GM18951 (cell line): ENCODE data around the gene JDP2.

Experiments used
- POLR2A ChIP-seq: IDR thresholded peaks from 4 replicates; pipeline ENCODE4 v1.6.1; 2011; ENCODE audit warnings: mild to moderate bottlenecking; ENCODE audit not compliant: insufficient read length, insufficient read depth; ENCODE audit errors: extremely low read depth
- in situ Hi-C: fragments of 300-500 bp; cut with MboI; formaldehyde crosslinking; loops from one replicate; pipeline ENCODE4 v1.12.0; 2022; ENCODE audit warnings: low sequenced_read_pairs, mixed read lengths, inconsistent platforms; ENCODE audit not compliant: unreplicated experiment

JDP2 gene

DNA sequence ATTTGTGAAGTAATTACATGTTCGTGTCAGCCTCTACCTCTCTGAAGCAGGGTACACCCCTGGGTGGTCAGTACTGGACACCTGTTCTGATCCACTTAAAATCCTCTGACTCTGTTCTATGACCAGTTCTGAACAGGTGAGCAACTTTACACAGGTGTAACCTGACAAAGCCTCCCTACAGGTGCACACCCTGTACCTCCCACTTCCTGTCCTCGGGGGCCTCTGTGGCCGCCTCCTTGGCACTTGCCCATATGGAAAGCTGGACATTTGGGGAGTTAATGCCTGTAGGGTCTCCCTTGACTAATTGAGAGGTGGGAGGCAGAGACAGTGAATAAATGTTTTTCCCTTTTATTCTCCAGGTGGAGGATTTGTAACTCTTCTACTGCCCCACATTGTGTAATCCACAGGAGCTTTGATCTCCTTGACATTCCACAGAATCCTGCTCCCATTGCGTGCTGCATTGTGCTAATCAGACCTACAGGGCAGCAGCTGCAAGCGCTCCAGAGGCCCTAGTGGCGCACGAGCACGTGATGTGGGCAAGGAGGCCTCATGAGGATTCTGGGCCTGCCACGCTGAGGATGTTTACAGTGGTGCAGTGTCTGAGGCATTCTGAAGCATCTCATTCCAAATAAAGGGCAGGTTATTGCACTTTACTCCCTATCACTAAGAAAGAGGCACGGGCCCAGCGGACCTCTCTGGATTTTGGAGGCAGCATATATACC lies 48.6 kb downstream of the JDP2 start:
- no peak for TF ChIP-seq POLR2A
- in situ Hi-C loops, result loop anchor here (25.0 kb wide), 1 partner anchor 339 kb away; the partner anchor contains the start of gene NEK9

DNA sequence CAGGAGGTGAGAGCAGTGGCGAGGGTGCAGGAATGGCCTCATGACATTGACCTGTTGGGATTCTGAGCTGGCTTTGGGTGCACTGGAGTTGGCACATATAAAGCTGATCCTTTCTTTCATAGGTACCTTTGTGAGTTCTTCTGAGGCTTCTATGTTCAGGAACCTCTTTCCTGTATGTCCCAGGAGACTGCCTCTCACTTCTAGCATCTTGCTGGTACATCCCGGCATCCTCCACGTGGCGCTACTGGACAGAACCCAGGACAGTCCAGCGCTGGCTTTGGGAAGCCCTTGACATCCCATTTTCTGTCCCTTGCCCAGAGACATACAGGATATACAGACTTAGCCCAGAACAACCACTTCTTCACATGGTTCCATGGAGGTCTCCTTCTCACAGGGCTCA lies 50.1 kb downstream of the JDP2 start:
- in situ Hi-C loops, result loop anchor here (25.0 kb wide), 1 partner anchor 341 kb away; the partner anchor contains the start of gene NEK9

DNA sequence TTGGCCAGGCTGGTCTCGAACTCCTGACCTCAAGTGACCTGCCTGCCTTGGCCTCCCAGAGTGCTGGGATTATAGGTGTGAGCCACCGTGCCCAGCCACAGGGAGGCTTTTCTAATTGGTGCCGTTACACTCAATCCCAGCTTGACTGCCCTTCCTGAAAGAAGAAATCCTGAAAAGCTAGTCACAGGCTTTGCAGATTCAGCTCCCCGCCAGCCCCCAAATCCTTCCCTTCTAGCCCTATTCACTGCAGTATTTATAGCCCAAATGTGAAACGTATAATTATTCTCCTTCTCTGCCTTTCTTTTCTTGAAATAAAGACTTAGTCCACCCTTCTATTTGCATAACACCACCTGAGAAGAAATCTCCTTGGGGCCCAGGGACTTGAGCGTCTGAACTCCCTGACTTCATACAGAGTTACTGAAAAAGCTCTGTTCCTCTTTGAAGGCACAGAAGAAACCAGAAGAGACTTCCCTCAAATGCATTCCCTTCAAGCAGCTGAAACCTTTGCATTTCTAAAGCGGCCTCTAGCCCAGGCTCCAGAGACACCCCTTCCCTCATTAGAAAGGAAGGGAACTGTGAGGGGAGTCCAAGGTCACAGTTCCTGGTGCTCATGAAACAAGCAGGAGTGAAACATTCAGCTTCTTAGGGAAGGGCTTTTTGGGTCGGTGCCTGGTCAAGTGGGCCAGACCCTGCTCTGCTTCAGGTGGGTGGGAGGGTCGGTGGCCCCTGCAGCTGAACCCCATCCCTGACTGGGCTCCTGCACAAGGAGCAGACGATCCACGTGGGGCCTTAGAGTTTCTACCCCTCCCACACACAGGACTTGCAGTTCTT lies 52.2 kb downstream of the JDP2 start:
- in situ Hi-C loops, result loop anchor here (25.0 kb wide), 1 partner anchor 343 kb away; the partner anchor contains the start of gene NEK9

More for the DNA sequence above, 50.1 kb downstream of the JDP2 start:
- no peak for TF ChIP-seq POLR2A

DNA sequence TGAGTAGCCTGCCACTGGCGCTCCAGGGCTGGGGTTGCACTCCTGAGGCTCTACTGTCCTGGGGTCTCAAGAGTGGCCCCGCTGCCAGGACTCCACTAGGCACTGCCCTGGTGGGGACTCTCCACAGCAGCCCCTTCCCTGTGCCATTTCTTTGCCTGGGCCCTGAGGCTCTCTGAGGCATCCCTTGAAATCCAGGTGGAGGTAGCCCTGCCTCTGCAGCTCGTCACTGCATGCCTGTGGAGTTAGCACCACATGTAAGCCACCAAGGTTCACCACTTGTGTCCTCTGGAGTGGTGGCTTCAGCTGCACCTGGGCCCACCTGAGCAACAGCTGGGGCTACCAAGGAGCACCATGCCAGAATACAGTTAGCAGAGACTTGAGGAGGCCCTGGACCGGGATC lies 54.5 kb downstream of the JDP2 start:
- in situ Hi-C loops, result loop anchor here (25.0 kb wide), 1 partner anchor 345 kb away; the partner anchor contains the start of gene NEK9
- TF ChIP-seq POLR2A, result no peak

More for the DNA sequence above, 52.2 kb downstream of the JDP2 start:
- TF ChIP-seq POLR2A, result no peak

DNA sequence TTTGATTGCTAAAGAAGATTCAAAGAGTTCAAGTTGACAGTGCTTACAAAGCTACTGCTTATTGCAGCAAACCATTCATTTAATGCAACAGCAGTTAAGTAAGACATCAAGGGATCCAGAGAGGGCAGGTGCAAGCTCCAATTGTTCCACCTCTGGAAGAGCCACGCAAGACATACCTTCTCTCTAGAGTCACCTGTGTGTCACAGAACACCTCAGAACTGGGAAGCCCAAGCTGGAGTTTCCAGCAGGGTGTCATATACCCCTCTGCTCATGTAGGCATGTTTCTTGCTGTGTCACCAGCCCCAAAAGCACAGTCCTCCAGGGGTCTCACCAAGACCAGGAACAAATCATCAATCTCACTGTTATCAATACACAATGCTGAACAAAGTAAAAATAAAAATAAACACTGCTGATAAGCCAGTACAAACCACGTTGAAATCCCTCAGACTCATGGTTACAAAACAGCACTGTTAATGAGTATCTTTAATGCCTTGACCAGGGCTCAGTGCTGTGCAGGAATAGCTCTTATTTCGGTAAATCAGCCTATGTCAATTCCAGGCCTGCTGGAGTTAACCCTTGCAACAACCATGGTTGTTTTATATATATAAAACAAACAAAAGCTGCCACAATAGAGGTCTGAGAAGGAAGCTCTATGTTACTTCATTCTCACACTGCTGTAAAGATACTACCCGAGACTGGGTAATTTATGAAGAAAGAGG lies 57.0 kb downstream of the JDP2 start:
- no peak for TF ChIP-seq POLR2A
- in situ Hi-C loops, result loop anchor here (25.0 kb wide), 1 partner anchor 348 kb away; the partner anchor contains the start of gene NEK9

DNA sequence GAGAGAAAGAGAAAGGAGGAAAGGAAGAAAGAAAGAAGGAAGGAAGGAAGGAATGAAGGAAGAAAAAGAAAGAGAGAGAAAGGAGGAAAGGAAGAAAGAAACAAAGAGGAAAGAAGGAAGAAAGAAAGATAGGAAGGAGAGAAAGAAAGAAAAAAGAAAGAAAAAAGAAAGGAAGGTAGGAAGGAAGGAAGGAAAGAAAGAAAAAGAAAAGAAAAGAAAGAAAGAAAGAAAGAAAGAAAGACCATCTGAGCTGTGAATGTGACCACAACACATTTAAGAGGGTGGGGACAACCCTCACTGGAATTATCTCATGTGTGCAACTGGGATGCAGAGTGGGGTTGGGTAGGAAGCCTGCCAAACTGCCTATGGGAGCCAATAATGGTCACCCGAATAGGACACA lies 58.5 kb downstream of the JDP2 start:
- in situ Hi-C loops, result loop anchor here (25.0 kb wide), 1 partner anchor 349 kb away; the partner anchor contains the start of gene NEK9
- TF ChIP-seq POLR2A, result no peak

DNA sequence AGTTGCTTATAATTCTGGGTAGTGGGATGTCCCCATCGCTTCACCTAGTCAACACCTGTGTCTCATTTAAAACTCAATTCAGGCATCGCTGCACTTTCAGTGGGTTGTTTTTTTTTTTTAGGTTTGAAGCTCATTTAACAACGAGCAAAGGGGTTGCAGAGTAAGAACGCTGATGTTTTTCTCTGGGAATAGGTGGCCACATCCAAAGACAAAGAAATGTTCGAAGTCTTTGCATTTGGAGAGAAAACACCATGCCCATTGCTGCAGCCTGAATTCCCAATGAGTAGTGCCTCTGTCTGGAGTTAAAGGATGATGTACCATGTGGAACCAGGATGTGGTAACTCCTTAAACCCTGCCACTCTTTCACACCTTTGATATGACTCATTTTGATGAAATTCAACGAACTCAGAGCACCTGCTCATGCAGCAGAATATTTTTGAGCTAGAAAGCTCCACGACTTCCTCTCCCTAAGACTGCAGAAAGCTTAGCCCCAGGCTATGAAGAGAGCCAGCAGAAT lies 59.4 kb downstream of the JDP2 start:
- no peak for TF ChIP-seq POLR2A
- in situ Hi-C loops, result loop anchor here (25.0 kb wide), 1 partner anchor 350 kb away; the partner anchor contains the start of gene NEK9

DNA sequence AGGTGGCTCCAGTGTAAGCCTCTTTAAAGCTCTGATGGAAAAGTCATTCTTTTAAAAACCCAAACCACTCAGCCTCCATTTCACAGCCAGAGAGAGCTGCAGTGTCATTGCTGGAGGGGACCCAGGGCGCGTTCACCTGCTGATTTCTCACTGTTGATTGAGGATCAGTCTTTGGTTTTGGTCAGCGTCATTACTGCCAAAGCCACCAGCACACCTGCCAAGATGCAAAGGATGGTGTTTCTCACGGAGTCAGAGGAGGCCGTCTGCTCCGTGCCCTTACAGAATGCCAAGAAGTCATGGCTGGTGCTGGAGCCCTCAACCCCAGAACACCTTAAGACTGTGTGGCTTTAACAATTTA lies 61.6 kb downstream of the JDP2 start:
- in situ Hi-C loops, result loop anchor here (25.0 kb wide), 1 partner anchor 352 kb away; the partner anchor contains the start of gene NEK9
- no peak for TF ChIP-seq POLR2A

DNA sequence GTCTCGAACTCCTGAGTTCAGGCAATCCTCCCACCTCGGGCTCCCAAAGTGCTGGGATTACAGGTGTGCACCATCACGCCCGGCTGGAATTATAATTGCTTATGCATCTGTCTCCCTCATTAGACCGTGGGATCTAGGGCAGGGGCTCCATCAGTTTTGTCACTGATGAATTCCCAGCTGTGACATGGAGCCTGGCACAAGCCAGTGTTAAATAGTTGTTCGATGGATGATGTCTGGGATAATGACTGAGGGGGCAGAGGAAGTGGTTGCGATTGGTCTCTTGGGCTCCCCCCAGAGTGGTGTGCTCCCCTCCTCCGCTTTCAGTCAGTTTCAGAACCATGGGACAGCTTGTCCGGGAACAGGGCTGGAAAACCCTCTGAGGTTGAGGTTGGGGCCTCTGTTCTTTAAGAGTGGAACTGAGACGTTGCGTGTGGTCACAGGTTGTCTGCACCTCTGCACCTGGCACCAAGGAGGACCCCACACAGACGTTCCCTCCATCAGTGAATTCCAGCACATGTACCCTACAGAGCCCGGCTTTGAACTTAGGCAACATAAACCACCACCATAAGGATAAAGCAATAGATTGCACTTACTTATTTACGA lies 63.7 kb downstream of the JDP2 start:
- TF ChIP-seq POLR2A, result no peak
- in situ Hi-C loops, result loop anchor here (25.0 kb wide), 1 partner anchor 354 kb away; the partner anchor contains the start of gene NEK9

DNA sequence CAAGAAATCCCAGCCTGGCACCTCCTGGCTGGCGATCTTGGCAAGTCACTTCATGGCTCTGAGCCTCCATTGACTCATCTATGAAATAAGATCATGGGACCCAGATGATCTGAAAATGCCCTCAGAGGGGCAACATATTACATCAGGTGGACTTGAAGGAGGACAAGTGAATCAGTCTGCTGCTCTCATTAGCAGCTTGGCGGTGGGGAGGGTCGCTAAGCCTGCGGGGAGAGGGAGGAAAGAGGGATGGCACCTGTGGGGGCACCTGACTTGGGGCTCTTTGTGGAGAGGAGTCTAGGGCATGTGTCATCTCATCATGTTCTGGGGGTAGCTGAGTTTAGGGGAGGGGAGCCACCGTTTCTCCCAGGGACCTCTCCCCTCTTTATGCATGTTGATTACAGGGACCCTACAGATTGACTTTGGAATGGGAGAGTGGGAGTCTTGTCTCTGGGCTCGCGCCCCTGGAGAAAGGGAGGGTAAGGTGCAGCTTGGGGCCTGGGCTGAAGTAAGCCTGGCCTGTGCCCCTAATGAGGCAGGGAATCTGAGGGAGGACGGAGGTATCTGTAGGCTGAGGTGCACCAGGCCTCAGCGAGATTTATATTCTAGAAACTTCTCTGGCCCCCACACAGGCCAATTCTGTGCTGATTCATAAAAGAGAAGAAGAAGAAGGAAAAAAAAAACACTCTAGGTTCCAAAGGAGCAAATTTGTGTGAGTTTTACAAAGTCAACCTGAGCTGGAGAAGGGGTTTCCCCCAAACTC lies 65.2 kb downstream of the JDP2 start:
- in situ Hi-C loops, result loop anchor here (25.0 kb wide), 1 partner anchor 356 kb away; the partner anchor contains the start of gene NEK9
- no peak for TF ChIP-seq POLR2A

DNA sequence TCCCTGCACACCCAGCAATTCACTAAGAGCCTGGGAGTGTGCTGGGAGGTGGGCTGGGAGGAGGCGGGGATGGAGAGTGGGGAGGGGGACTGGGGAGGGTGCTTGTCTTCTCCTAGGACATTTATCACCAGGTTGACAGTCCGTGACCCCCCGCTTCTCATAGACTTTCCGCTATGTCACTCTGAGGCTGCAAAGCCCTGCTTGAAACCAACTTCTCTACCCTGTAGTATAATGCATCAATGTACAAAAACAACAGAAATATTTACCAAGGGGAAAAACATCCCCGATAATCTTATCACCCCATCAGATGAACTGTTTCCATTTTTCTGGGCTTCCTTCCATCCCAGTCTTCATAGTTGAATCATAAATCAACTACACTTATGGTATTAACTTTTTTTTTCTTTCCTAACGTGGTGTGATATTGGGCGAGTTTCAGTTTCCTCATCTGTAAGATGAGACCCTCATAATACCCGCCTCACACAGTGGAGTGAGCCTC lies 65.8 kb downstream of the JDP2 start:
- no peak for TF ChIP-seq POLR2A
- in situ Hi-C loops, result loop anchor here (25.0 kb wide), 1 partner anchor 356 kb away; the partner anchor contains the start of gene NEK9
